ENCODE measurements around the gene MOSPD2. TPM values are rescaled to one million over a fixed set of nuclear protein-coding genes. Genes with fewer than 3 reads are reported as not detected.

MOSPD2 gene
- total and polyA plus RNA-seq, 2 of the 8 experiments (the other 6 are each of a cell fraction or from before 2014, with no cell fraction given): 4.5 to 12.1 TPM

- Histone ChIP-seq H3K23me2 (ENCODE audit: low read depth, low read length) (0 out of 2 replicates have a peak, but pooled peaks cover 5% of the 10 kb centered on the region), H2BK12ac (ENCODE audit: low read depth, low read length) (no peak overlapping the region), H4K20me1 (replicated peaks in 1 of 2; ENCODE audit: control insufficient read depth in 1 of 2, insufficient read depth in 2 of 2, low read length in 2 of 2) (no peaks in the 10 kb centered on the region), H3K27me3 (replicated peaks in 1 of 4; ENCODE audit: control insufficient read depth in 3 of 4, extremely low read depth in 1 of 4, insufficient read depth in 3 of 4, low read length in 3 of 4) (no peaks in the 10 kb centered on the region), H3K4me2 (ENCODE audit: insufficient read depth in 1 of 2, low read depth in 2 of 2, low read length in 2 of 2) (peak overlapping the region; percentile 35 to 38; a peak in 2 of 4 replicates), H4K8ac (ENCODE audit: extremely low read depth, insufficient read depth, low read length) (no peak overlapping the region), H3K79me2 (ENCODE audit: control insufficient read depth in 1 of 2, insufficient read depth in 2 of 2, low read length in 2 of 2) (peaks cover 0 to 62% of the 10 kb centered on the region in 2 experiments; a peak in 2 of 4 replicates), H3K79me1 (ENCODE audit: low read depth, low read length) (no peaks in the 10 kb centered on the region), H3K14ac (ENCODE audit: insufficient read length) (no peak overlapping the region), H3K36me3 (ENCODE audit: control insufficient read depth in 2 of 4, insufficient read depth in 4 of 4, low read length in 3 of 4) (peaks cover 0 to 5% (median 1%) of the 10 kb centered on the region in 4 experiments; a peak in 3 of 8 replicates), H3K9me3 (ENCODE audit: insufficient read depth in 2 of 2, low read depth in 1 of 2, low read length in 1 of 2) (no peaks in the 10 kb centered on the region; a peak in 1 of 4 replicates), H2AFZ (ENCODE audit: low read length) (no peak overlapping the region), H3K18ac (ENCODE audit: extremely low read depth, low read length) (no peak overlapping the region), H2BK5ac (ENCODE audit: low read depth, low read length) (no peak overlapping the region), H4K91ac (replicated peaks; ENCODE audit: insufficient read length, low read length) (no peak overlapping the region), H2BK15ac (ENCODE audit: low read length) (no peak overlapping the region), H3K4ac (replicated peaks; ENCODE audit: insufficient read length, low read depth, low read length) (no peak overlapping the region), H3K4me1 (replicated peaks in 1 of 4; ENCODE audit: control insufficient read depth in 3 of 4, insufficient read depth in 4 of 4, low read length in 3 of 4) (no peaks in the 10 kb centered on the region), H3K23ac (ENCODE audit: insufficient read length) (no peak overlapping the region), H3K9ac (replicated peaks in 1 of 4; ENCODE audit: extremely low read depth in 1 of 4, low read depth in 3 of 4, low read length in 3 of 4) (no peak overlapping the region), H4K5ac (ENCODE audit: insufficient read length, low read depth, low read length) (no peak overlapping the region), H3K56ac (replicated peaks; ENCODE audit: insufficient read length, low read depth, low read length) (no peak overlapping the region), H2BK20ac (ENCODE audit: low read length) (no peak overlapping the region), H2BK120ac (replicated peaks; ENCODE audit: low read depth, low read length) (no peak overlapping the region), H3K4me3 (ENCODE audit: extremely low read depth in 1 of 4, insufficient read depth in 2 of 4, low read depth in 3 of 4, low read length in 4 of 4) (peak overlapping the region in 3 of 4 experiments; percentile 27 to 85 (median 75); a peak in 3 of 8 replicates), H3K27ac (ENCODE audit: low read depth, low read length) (no peak overlapping the region), H2AK5ac (ENCODE audit: low read depth, low read length) (no peak overlapping the region)
- CTCF ChIA-PET (ENCODE audit: partially characterized antibody): no interaction called here
- FAIRE-seq (no peak), DNase-seq (ENCODE audit: low read depth in 1 of 2, low spot score in 2 of 2) (no peak)
- POLR2A ChIA-PET (ENCODE audit: partially characterized antibody): no interaction called here
- WGBS, 2 experiments (ENCODE audit: extremely low coverage in 1 of 2, insufficient coverage in 1 of 2, insufficient read length in 1 of 2, insufficient replicate concordance in 2 of 2, low coverage in 1 of 2, low lambda C conversion rate in 2 of 2, missing lambda C conversion rate in 1 of 2): no CpG with 5 or more reads among the region's 1 CpG
- TF ChIP-seq POU5F1 (IDR thresholded peaks at IDR 0.05; ENCODE audit: low read depth, low read length): no peak
- no peak for TF ChIP-seq CBX8 (IDR thresholded peaks at IDR 0.05; ENCODE audit: borderline replicate concordance, low read depth, low read length)
- no peak for TF ChIP-seq MAFK (IDR thresholded peaks at IDR 0.05; ENCODE audit: low read depth, low read length)
- TF ChIP-seq CHD1 (IDR thresholded peaks at IDR 0.05; ENCODE audit: low read depth, low read length): no peak
- no peak for TF ChIP-seq BCL11A (IDR thresholded peaks at IDR 0.05; ENCODE audit: low read depth in 2 of 2, low read length in 2 of 2)
- TF ChIP-seq JUND (IDR thresholded peaks at IDR 0.05; ENCODE audit: low read length): no peak
- no peak for TF ChIP-seq CTCF (IDR thresholded peaks at IDR 0.05; ENCODE audit: control extremely low read depth in 1 of 3, insufficient read depth in 1 of 3, low read depth in 1 of 3, low read length in 3 of 3)
- TF ChIP-seq RNF2 (IDR thresholded peaks at IDR 0.05; ENCODE audit: borderline replicate concordance, low read depth, low read length, missing control alignments, poor library complexity, severe bottlenecking): no peak
- no peak for TF ChIP-seq KDM4A (IDR thresholded peaks at IDR 0.05; ENCODE audit: low read depth, low read length, severe bottlenecking)
- TF ChIP-seq CREB1 (IDR thresholded peaks at IDR 0.05): no peak
- TF ChIP-seq CEBPB (IDR thresholded peaks at IDR 0.05; ENCODE audit: low read depth, low read length): no peak
- no peak for TF ChIP-seq CTBP2 (IDR thresholded peaks at IDR 0.05; ENCODE audit: borderline replicate concordance, insufficient read depth, insufficient read length, low read length)
These were observed 1.5 kb upstream of the MOSPD2 start for GRCh38 chrX:14871767-14872166.

Data from H1 (cell line).